HepG2 (cell line): ENCODE measurements around the gene TNNI3K. TPM values are rescaled to one million over a fixed set of nuclear protein-coding genes. Genes with fewer than 3 reads are reported as not detected.

Source experiments
- ATAC-seq: fragments of 200-7000 bp; cut with Tn5 transposase; 3 replicates; pipeline ENCODE4 v1.9.1; 2020; ENCODE audit warnings: mild to moderate bottlenecking, moderate library complexity
- BruUV-seq: library from RNA; stranded (reverse); fragments of 400-500 nt; replicated peaks from 2 replicates; lab custom pipeline; 2021; lab: Mats Ljungman, UMichigan
- CTCF ChIA-PET: fragments of 300-600 bp; formaldehyde crosslinking; extraction: SDS; loops from one replicate; lab custom pipeline; 2021; ENCODE audit warnings: low total read pairs, inconsistent platforms, low intra/inter-chr PET ratio; lab: Yijun Ruan, JAX
- POLR2A ChIA-PET: fragments of 350-600 bp; sonication (Branson Sonifier 250); formaldehyde crosslinking; loops from one replicate; lab custom pipeline; 2020; ENCODE audit warnings: antibody characterized with exemption, inconsistent platforms; lab: Yijun Ruan, JAX
- DNase-seq: peaks from one replicate; pipeline ENCODE4 v3.0.0-alpha.2; 2015; ENCODE audit warnings: low spot score
- FAIRE-seq: peaks from 3 replicates; lab custom pipeline; 2011; peaks lifted over from hg19 to GRCh38; lab: Jason Lieb, UNC
- H2AFZ ChIP-seq: one replicate; pipeline ENCODE4 v1.6.1; 2011; ENCODE audit warnings: low read length, inconsistent platforms
- H3K27ac ChIP-seq: fragments of 300-600 bp; 3 replicates; pipeline ENCODE4 v1.8.0; 2011; ENCODE audit warnings: mixed run types, mild to moderate bottlenecking, mixed read lengths, low read length, inconsistent platforms; ENCODE audit not compliant: insufficient read depth; ENCODE audit errors: extremely low read length
- H3K27me3 ChIP-seq, 2 experiments: fragments of 200-600 bp in 1 of 2; 2 replicates in 1 of 2; 3 replicates in 1 of 2; pipeline versions ENCODE4 v1.6.0 to v1.8.0; 2011; ENCODE audit warnings: low read length in 2 of 2, mild to moderate bottlenecking in 2 of 2, moderate library complexity in 2 of 2, inconsistent platforms in 1 of 2; ENCODE audit not compliant: insufficient read depth in 2 of 2, control insufficient read depth in 1 of 2
- H3K36me3 ChIP-seq, 2 experiments: fragments of 200-600 bp in 1 of 2; replicated peaks in 1 of 2; 2 replicates in 1 of 2; 3 replicates in 1 of 2; pipeline versions ENCODE4 v1.5.1 to v1.8.0; 2011; ENCODE audit warnings: low read length in 2 of 2, inconsistent platforms in 1 of 2; ENCODE audit not compliant: insufficient read depth in 2 of 2, control insufficient read depth in 1 of 2
- H3K4me1 ChIP-seq: 2 replicates; pipeline ENCODE4 v1.5.1; 2012; ENCODE audit warnings: low read length, inconsistent platforms; ENCODE audit not compliant: insufficient read depth
- H3K4me2 ChIP-seq: 2 replicates; pipeline ENCODE4 v1.6.0; 2011; ENCODE audit warnings: low read depth, low read length, inconsistent platforms
- H3K4me3 ChIP-seq, 3 experiments: fragments of 200-600 bp in 1 of 3; sonication (generic), shearing (Covaris generic) in 1 of 3; replicated peaks in 1 of 3; 2 replicates each; pipeline ENCODE4 v1.5.1; 2011 to 2016; ENCODE audit warnings: low read length in 3 of 3, inconsistent platforms in 2 of 3, low read depth in 2 of 3, mild to moderate bottlenecking in 2 of 3, control low read depth in 1 of 3, mixed read lengths in 1 of 3; ENCODE audit not compliant: insufficient read depth in 1 of 3
- H3K79me2 ChIP-seq: one replicate; pipeline ENCODE4 v1.6.1; 2011; ENCODE audit warnings: low read length, inconsistent platforms; ENCODE audit not compliant: insufficient read depth
- H3K9ac ChIP-seq: 2 replicates; pipeline ENCODE4 v1.6.0; 2011; ENCODE audit warnings: mild to moderate bottlenecking, low read depth, low read length, inconsistent platforms; ENCODE audit not compliant: insufficient read depth
- H3K9me3 ChIP-seq: 2 replicates; pipeline ENCODE4 v1.5.1; 2012; ENCODE audit warnings: mild to moderate bottlenecking, low read length
- H4K20me1 ChIP-seq: 2 replicates; pipeline ENCODE4 v1.6.0; 2011; ENCODE audit warnings: inconsistent platforms, mild to moderate bottlenecking, low read length, moderate library complexity; ENCODE audit not compliant: insufficient read depth
- CHCHD3 ChIP-seq: sonication (generic); formaldehyde crosslinking; IDR thresholded peaks from 2 replicates; pipeline ENCODE4 v1.8.0; 2022; ENCODE audit warnings: mild to moderate bottlenecking, missing genetic modification reagents, moderate library complexity
- ELF1 ChIP-seq: sonication (generic); formaldehyde crosslinking; IDR thresholded peaks from 2 replicates; pipeline ENCODE4 v1.4.0; 2020; ENCODE audit warnings: missing genetic modification reagents
- JARID2 ChIP-seq: sonication (generic); formaldehyde crosslinking; IDR thresholded peaks from 2 replicates; pipeline ENCODE4 v1.8.1; 2023; ENCODE audit warnings: missing genetic modification reagents, inconsistent platforms; ENCODE audit not compliant: insufficient replicate concordance
- KDM3A ChIP-seq: IDR thresholded peaks from 2 replicates; pipeline ENCODE4 v1.6.1; 2018; ENCODE audit warnings: low read depth, missing compliant biosample characterization
- MBD4 ChIP-seq: IDR thresholded peaks from 2 replicates; pipeline ENCODE4 v1.6.1; 2012; ENCODE audit warnings: low read length, inconsistent platforms, borderline replicate concordance
- MED13 ChIP-seq: sonication (generic); formaldehyde crosslinking; IDR thresholded peaks from 2 replicates; pipeline ENCODE4 v1.5.0; 2020; ENCODE audit warnings: missing genetic modification reagents
- MXD4 ChIP-seq: IDR thresholded peaks from 2 replicates; pipeline ENCODE4 v1.6.1; 2016; ENCODE audit warnings: mild to moderate bottlenecking, missing biosample characterization, missing genetic modification reagents
- NFKB2 ChIP-seq: sonication (generic); formaldehyde crosslinking; IDR thresholded peaks from 2 replicates; pipeline ENCODE4 v1.4.0; 2020; ENCODE audit warnings: missing genetic modification reagents, borderline replicate concordance
- PHF8 ChIP-seq: sonication (generic); formaldehyde crosslinking; IDR thresholded peaks from 2 replicates; pipeline ENCODE4 v1.5.0; 2020; ENCODE audit warnings: missing genetic modification reagents
- RARG ChIP-seq: sonication (generic); formaldehyde crosslinking; IDR thresholded peaks from 2 replicates; pipeline ENCODE4 v1.4.0; 2020; ENCODE audit warnings: low read depth, mild to moderate bottlenecking, missing genetic modification reagents
- SP1 ChIP-seq, 2 experiments: fragments of 450-650 bp in 1 of 2; sonication (generic) in 1 of 2; formaldehyde crosslinking in 1 of 2; IDR thresholded peaks; 2 replicates each; pipeline versions ENCODE4 v1.4.0 to v1.6.1; 2016 to 2020; ENCODE audit warnings: missing genetic modification reagents in 1 of 2
- SP140L ChIP-seq: sonication (generic); formaldehyde crosslinking; IDR thresholded peaks from 2 replicates; pipeline ENCODE4 v1.4.0; 2020; ENCODE audit warnings: missing genetic modification reagents, borderline replicate concordance
- SRY ChIP-seq: sonication (generic); formaldehyde crosslinking; IDR thresholded peaks from 2 replicates; pipeline ENCODE4 v1.8.0; 2022; ENCODE audit warnings: mild to moderate bottlenecking, missing genetic modification reagents
- STAT5B ChIP-seq: sonication (generic); formaldehyde crosslinking; IDR thresholded peaks from 2 replicates; pipeline ENCODE4 v1.4.0; 2020; ENCODE audit warnings: missing genetic modification reagents
- TCF7 ChIP-seq: sonication (generic); IDR thresholded peaks from 2 replicates; pipeline ENCODE4 v1.6.1; 2016; ENCODE audit warnings: antibody characterized with exemption, low read depth
- ZBTB42 ChIP-seq: sonication (generic); formaldehyde crosslinking; IDR thresholded peaks from 2 replicates; pipeline ENCODE4 v1.5.0; 2020; ENCODE audit warnings: mild to moderate bottlenecking, missing genetic modification reagents
- ZNF12 ChIP-seq: sonication (generic); formaldehyde crosslinking; IDR thresholded peaks from 2 replicates; pipeline ENCODE4 v1.5.0; 2020; ENCODE audit warnings: missing genetic modification reagents
- ZNF260 ChIP-seq: sonication (generic); formaldehyde crosslinking; IDR thresholded peaks from 2 replicates; pipeline ENCODE4 v1.4.0; 2020; ENCODE audit warnings: missing genetic modification reagents, low read depth, mild to moderate bottlenecking, borderline replicate concordance
- ZNF703 ChIP-seq: sonication (generic); formaldehyde crosslinking; IDR thresholded peaks from 2 replicates; pipeline ENCODE4 v1.5.1; 2020; ENCODE audit warnings: missing genetic modification reagents, mild to moderate bottlenecking, moderate library complexity, borderline replicate concordance
- ZNF777 ChIP-seq: sonication (generic); formaldehyde crosslinking; IDR thresholded peaks from 2 replicates; pipeline ENCODE4 v1.4.0; 2020; ENCODE audit warnings: missing genetic modification reagents
- WGBS: methylation state at CpG from one replicate; pipeline ENCODE4 v1.1.6; 2017; ENCODE audit warnings: low lambda C conversion rate; 5-methylcytosine and 5-hydroxymethylcytosine counted together
- in situ Hi-C: cut with HindIII; loops from 2 replicates; pipeline ENCODE4 v1.10.0; 2017; ENCODE audit warnings: low pct_unique_long_range_greater_than_20kb; ENCODE audit not compliant: extremely low pct_ligation_motif_present
- intact Hi-C: fragments of 100-400 bp; cut with micrococcal nuclease; formaldehyde crosslinking; loops from one replicate; pipeline ENCODE4 v1.10.0; 2022; ENCODE audit not compliant: unreplicated experiment
- polyA plus RNA-seq, 8 experiments: library from polyadenylated mRNA; depleted of rRNA in 3 of 8; stranded (reverse) in 7 of 8; unstranded in 1 of 8; fragments of >200 nt; fragmentation: Illumina TruSeq in 4 of 8; extraction: Trizol in 4 of 8; gene quantifications; 2 replicates each; pipeline versions ENCODE4 v1.2.1 to v1.2.3, GENCODE V29; 2011 to 2016; ENCODE audit warnings: low read depth in 4 of 8, missing spikeins in 1 of 8, mixed read lengths in 1 of 8; ENCODE audit not compliant: insufficient read depth in 1 of 8
- total RNA-seq, 5 experiments: library from RNA; depleted of rRNA; stranded (reverse); fragments of >200 nt; fragmentation: Illumina TruSeq; extraction: Trizol; gene quantifications; 2 replicates each; pipeline ENCODE4 v1.2.3, GENCODE V29; 2016; ENCODE audit warnings: low read depth in 1 of 5
- TF ChIP-seq, protein P1 (sequence below): sonication (generic); formaldehyde crosslinking; IDR thresholded peaks from 2 replicates; pipeline ENCODE4 v1.5.1; 2020; ENCODE audit warnings: missing genetic modification reagents, mild to moderate bottlenecking, borderline replicate concordance

Gene TNNI3K
- total and polyA plus RNA-seq, 2 of the 13 experiments (the other 11 are each of a cell fraction or from before 2014, with no cell fraction given): 1.1 TPM; not detected in 1

GRCh38 chr1:74199504-74199903 lies 35.7 kb upstream of the TNNI3K start:
- Histone ChIP-seq H3K9ac (no peak overlapping the region), H3K4me1 (peaks cover 15% of the 10 kb centered on the region), H3K4me3 (no peak overlapping the region; a peak in 1 of 6 replicates), H4K20me1 (no peaks in the 10 kb centered on the region), H3K79me2 (no peaks in the 10 kb centered on the region), H3K36me3 (no peaks in the 10 kb centered on the region; a peak in 1 of 5 replicates), H2AFZ (no peak overlapping the region), H3K27ac (no peak overlapping the region), H3K9me3 (no peaks in the 10 kb centered on the region), H3K27me3 (no peaks in the 10 kb centered on the region), H3K4me2 (peak overlapping the region; percentile 70)
- FAIRE-seq (no peak), DNase-seq (no peak), ATAC-seq (no peak)
- BruUV-seq: no TSS peak
- intact Hi-C loops (loop anchor here (5.0 kb wide), 1 partner anchor 533 kb away; the partner anchor contains the start of genes CRYZ and TYW3), in situ Hi-C loops (no loop called here)
- WGBS: 95% methylated on average over 5 of the region's 5 CpGs
- TF ChIP-seq JARID2 (CRISPR knock-in tag) (no peak), TCF7 (no peak), PHF8 (CRISPR knock-in tag) (no peak), CHCHD3 (CRISPR knock-in tag) (no peak), ZBTB42 (CRISPR knock-in tag) (no peak)
- POLR2A ChIA-PET: no interaction called here
- CTCF ChIA-PET: no interaction called here

DNA sequence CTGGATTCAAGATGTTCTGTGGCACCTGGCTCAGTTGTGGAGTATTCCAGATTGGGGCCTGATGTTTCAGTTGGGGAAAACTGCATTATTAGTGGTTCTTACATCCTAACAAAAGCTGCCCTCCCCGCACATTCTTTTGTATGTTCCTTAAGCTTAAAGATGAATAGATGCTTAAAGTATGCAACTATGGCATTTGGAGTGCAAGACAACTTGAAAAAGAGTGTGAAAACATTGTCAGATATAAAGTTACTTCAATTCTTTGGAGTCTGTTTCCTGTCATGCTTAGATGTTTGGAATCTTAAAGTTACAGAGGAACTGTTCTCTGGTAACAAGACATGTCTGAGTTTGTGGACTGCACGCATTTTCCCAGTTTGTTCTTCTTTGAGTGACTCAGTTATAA lies 29.9 kb upstream of the TNNI3K start:
- no peak for ATAC-seq
- no peak for FAIRE-seq
- intact Hi-C loops (no loop called here), in situ Hi-C loops (no loop called here)
- no peak overlapping the region for H3K4me3 ChIP-seq
- H3K4me2 ChIP-seq: no peak overlapping the region
- DNase-seq: no peak
- CTCF ChIA-PET: no interaction called here
- BruUV-seq: no TSS peak
- H4K20me1 ChIP-seq: no peaks in the 10 kb centered on the region
- H3K79me2 ChIP-seq: no peaks in the 10 kb centered on the region
- no peaks in the 10 kb centered on the region; a peak in 1 of 5 replicates for H3K36me3 ChIP-seq
- TF ChIP-seq ZNF12 (no peak), RARG (no peak), SP140L (no peak), MED13 (CRISPR knock-in tag) (no peak), KDM3A (no peak), ZNF703 (no peak), ELF1 (CRISPR knock-in tag) (no peak), NFKB2 (CRISPR knock-in tag) (no peak), ZNF260 (no peak), SRY (no peak), MBD4 (no peak), MXD4 (CRISPR knock-in tag) (no peak), SP1 (IDR thresholded peaks at IDR 0.05) (no peak), SP1 (CRISPR knock-in tag; IDR thresholded peaks at IDR 0.05) (no peak), STAT5B (CRISPR knock-in tag) (no peak), ZNF777 (CRISPR knock-in tag) (no peak)
- TF ChIP-seq, protein P1, sequence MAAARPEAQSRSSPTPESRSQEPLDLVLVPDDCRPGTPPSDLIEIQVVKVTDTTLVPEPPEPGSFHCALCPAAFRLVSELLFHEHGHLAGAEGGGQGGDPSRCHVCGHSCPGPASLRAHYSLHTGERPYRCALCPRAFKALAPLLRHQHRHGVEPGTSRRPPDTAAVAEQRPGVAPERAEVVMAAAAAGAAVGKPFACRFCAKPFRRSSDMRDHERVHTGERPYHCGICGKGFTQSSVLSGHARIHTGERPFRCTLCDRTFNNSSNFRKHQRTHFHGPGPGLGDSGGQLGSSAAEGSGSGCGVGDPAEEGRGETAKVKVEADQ: no peak
- POLR2A ChIA-PET: no interaction called here
- WGBS: 95% methylated on average over 2 of the region's 2 CpGs
- no peak overlapping the region for H2AFZ ChIP-seq
- no peaks in the 10 kb centered on the region for H3K9me3 ChIP-seq
- H3K9ac ChIP-seq: no peak overlapping the region
- H3K27ac ChIP-seq: no peak overlapping the region
- H3K4me1 ChIP-seq: no peaks in the 10 kb centered on the region
- H3K27me3 ChIP-seq: no peaks in the 10 kb centered on the region
